A549 (cell line): ENCODE data around the gene PSMB11. TPM values are rescaled to one million over a fixed set of nuclear protein-coding genes. Genes with fewer than 3 reads are reported as not detected.
A peak's percentile ranks its signal among the peaks of the same experiment; 100 is the strongest.

ENCODE experiments used
- ATAC-seq, 2 experiments: fragments of 200-7000 bp in 1 of 2; fragments of >200 bp in 1 of 2; cut with Nextera tagmentation in 1 of 2; cut with Tn5 transposase in 1 of 2; 3 replicates each; pipeline versions ENCODE4 v1.8.0 to v1.9.1; 2018 to 2020; ENCODE audit warnings: mild to moderate bottlenecking in 1 of 2, moderate library complexity in 1 of 2
- CTCF ChIA-PET: fragments of 300-600 bp; sonication (Branson Sonifier 250); formaldehyde crosslinking; extraction: SDS; loops from one replicate; lab custom pipeline; 2021; ENCODE audit warnings: antibody characterized with exemption, inconsistent platforms; lab: Yijun Ruan, JAX
- POLR2A ChIA-PET: fragments of 350-600 bp; formaldehyde crosslinking; extraction: SDS; loops from one replicate; lab custom pipeline; 2021; ENCODE audit warnings: antibody characterized with exemption, inconsistent platforms; lab: Yijun Ruan, JAX
- DNase-seq, 2 experiments: peaks; one replicate each; pipeline versions ENCODE4 v3.0.0 to v3.0.0-alpha.2; 2011 to 2016; ENCODE audit warnings: low read depth in 1 of 2, low spot score in 1 of 2
- FAIRE-seq: peaks from 2 replicates; lab custom pipeline; 2011; peaks lifted over from hg19 to GRCh38; lab: Jason Lieb, UNC
- H3K27ac ChIP-seq, 2 experiments: fragments of >200 bp; sonication (Bioruptor Twin); formaldehyde crosslinking; 3 replicates each; pipeline ENCODE4 v1.5.1; 2016 to 2017
- H3K4me1 ChIP-seq: fragments of >200 bp; sonication (Bioruptor Twin); formaldehyde crosslinking; 3 replicates; pipeline ENCODE4 v1.6.1; 2016
- H3K4me2 ChIP-seq: fragments of >200 bp; sonication (Bioruptor Twin); formaldehyde crosslinking; 3 replicates; pipeline ENCODE4 v1.6.1; 2016
- H3K4me3 ChIP-seq: fragments of >200 bp; sonication (Bioruptor Twin); formaldehyde crosslinking; 3 replicates; pipeline ENCODE4 v1.5.1; 2016
- H3K9me3 ChIP-seq: fragments of >200 bp; sonication (Bioruptor Twin); formaldehyde crosslinking; 3 replicates; pipeline ENCODE4 v1.6.1; 2016
- CEBPB ChIP-seq, 2 experiments: fragments of >200 bp in 1 of 2; sonication (Bioruptor Twin) in 1 of 2; formaldehyde crosslinking in 1 of 2; IDR thresholded peaks; 2 replicates each; pipeline ENCODE4 v1.6.1; 2012 to 2016
- CHD2 ChIP-seq: fragments of 150-350 bp; IDR thresholded peaks from 2 replicates; pipeline ENCODE4 v1.6.1; 2014; ENCODE audit warnings: low read length; ENCODE audit not compliant: partially characterized antibody
- EHMT2 ChIP-seq: fragments of 200-600 bp; sonication (generic); IDR thresholded peaks from 2 replicates; pipeline ENCODE4 v1.6.1; 2016; ENCODE audit warnings: antibody characterized with exemption, low read depth, mild to moderate bottlenecking, moderate library complexity
- EP300 ChIP-seq, 2 experiments: fragments of >200 bp; sonication (Bioruptor Twin); formaldehyde crosslinking; IDR thresholded peaks; 2 replicates in 1 of 2; 3 replicates in 1 of 2; pipeline ENCODE4 v1.6.1; 2016 to 2017
- FOSB ChIP-seq: fragments of 250-450 bp; sonication (Bioruptor Pico); IDR thresholded peaks from 2 replicates; pipeline ENCODE4 v1.5.0; 2020; ENCODE audit warnings: mild to moderate bottlenecking, moderate library complexity
- FOXS1 ChIP-seq: fragments of 250-450 bp; sonication (Bioruptor Pico); IDR thresholded peaks from 2 replicates; pipeline ENCODE4 v1.5.0; 2020; ENCODE audit warnings: mild to moderate bottlenecking, moderate library complexity
- GATA3 ChIP-seq: IDR thresholded peaks from 2 replicates; pipeline ENCODE4 v1.6.1; 2012; ENCODE audit warnings: borderline replicate concordance
- JUNB ChIP-seq: fragments of >200 bp; sonication (Bioruptor Twin); formaldehyde crosslinking; IDR thresholded peaks from 2 replicates; pipeline ENCODE4 v1.6.1; 2016
- KDM1A ChIP-seq: fragments of 200-600 bp; sonication (generic); IDR thresholded peaks from 2 replicates; pipeline ENCODE4 v1.6.1; 2016; ENCODE audit warnings: low read depth, mild to moderate bottlenecking
- KDM5A ChIP-seq: fragments of 200-600 bp; sonication (generic); IDR thresholded peaks from 2 replicates; pipeline ENCODE4 v1.6.1; 2016; ENCODE audit warnings: antibody characterized with exemption, mild to moderate bottlenecking
- MAFK ChIP-seq: fragments of 450-650 bp; IDR thresholded peaks from 2 replicates; pipeline ENCODE4 v1.6.1; 2014; ENCODE audit not compliant: partially characterized antibody
- PHF8 ChIP-seq: fragments of 200-600 bp; sonication (generic); IDR thresholded peaks from 2 replicates; pipeline ENCODE4 v1.6.1; 2016; ENCODE audit warnings: low read depth, mild to moderate bottlenecking, antibody characterized with exemption, moderate library complexity, borderline replicate concordance
- POLR2A ChIP-seq: IDR thresholded peaks from 2 replicates; pipeline ENCODE4 v1.6.1; 2012; ENCODE audit warnings: mild to moderate bottlenecking, low read length
- POLR2AphosphoS2 ChIP-seq: conservative IDR thresholded peaks from 2 replicates; pipeline ENCODE4 v1.6.1; 2012; ENCODE audit warnings: low read length, improper control_type of control experiment, inconsistent platforms
- SMC3 ChIP-seq: fragments of >200 bp; sonication (Bioruptor Twin); formaldehyde crosslinking; IDR thresholded peaks from 3 replicates; pipeline ENCODE4 v1.6.1; 2018; ENCODE audit warnings: inconsistent platforms
- SREBF2 ChIP-seq: fragments of 450-650 bp; IDR thresholded peaks from 2 replicates; pipeline ENCODE4 v1.6.1; 2014; ENCODE audit warnings: mild to moderate bottlenecking, moderate library complexity
- ZC3H11A ChIP-seq: fragments of 450-650 bp; IDR thresholded peaks from 2 replicates; pipeline ENCODE4 v1.6.1; 2014; ENCODE audit warnings: antibody characterized with exemption, mild to moderate bottlenecking
- ZFP36 ChIP-seq: fragments of 450-650 bp; IDR thresholded peaks from 2 replicates; pipeline ENCODE4 v1.6.1; 2014; ENCODE audit warnings: borderline replicate concordance; ENCODE audit not compliant: partially characterized antibody
- ZNF302 ChIP-seq: fragments of 250-450 bp; sonication (Bioruptor Pico); IDR thresholded peaks from 2 replicates; pipeline ENCODE4 v1.9.0; 2021; ENCODE audit warnings: inconsistent platforms, mild to moderate bottlenecking, moderate library complexity
- WGBS: methylation state at CpG from one replicate; pipeline ENCODE4 v1.1.6; 2017; ENCODE audit errors: missing lambda C conversion rate; 5-methylcytosine and 5-hydroxymethylcytosine counted together
- polyA plus RNA-seq, 4 experiments: library from polyadenylated mRNA; depleted of rRNA in 3 of 4; stranded (reverse); fragments of >200 nt; fragmentation: RNase III in 1 of 4; extraction: RNeasy Plus Mini Kit Qiagen cat#74134 plus additional on column Dnase treatment in 1 of 4; gene quantifications; 2 replicates in 3 of 4; 3 replicates in 1 of 4; pipeline ENCODE4 v1.2.3, GENCODE V29; 2011 to 2017
- TF ChIP-seq, protein P1 (sequence below): fragments of 150-350 bp; IDR thresholded peaks from 2 replicates; pipeline ENCODE4 v1.6.1; 2014; ENCODE audit warnings: low read depth, mild to moderate bottlenecking, low read length
- TF ChIP-seq, protein P2 (sequence below): IDR thresholded peaks from 2 replicates; pipeline ENCODE4 v1.6.1; 2012
- TF ChIP-seq, protein P3 (sequence below): fragments of 250-450 bp; sonication (Bioruptor Pico); IDR thresholded peaks from 2 replicates; pipeline ENCODE4 v1.5.0; 2020; ENCODE audit warnings: low read depth, mild to moderate bottlenecking, moderate library complexity
- TF ChIP-seq, protein P4 (sequence below): fragments of >200 bp; sonication (Bioruptor Twin); formaldehyde crosslinking; IDR thresholded peaks from 2 replicates; pipeline ENCODE4 v1.6.1; 2016

Gene PSMB11
- polyA plus RNA-seq, 2 of the 4 experiments (the other 2 are of a cell fraction): not detected

DNA sequence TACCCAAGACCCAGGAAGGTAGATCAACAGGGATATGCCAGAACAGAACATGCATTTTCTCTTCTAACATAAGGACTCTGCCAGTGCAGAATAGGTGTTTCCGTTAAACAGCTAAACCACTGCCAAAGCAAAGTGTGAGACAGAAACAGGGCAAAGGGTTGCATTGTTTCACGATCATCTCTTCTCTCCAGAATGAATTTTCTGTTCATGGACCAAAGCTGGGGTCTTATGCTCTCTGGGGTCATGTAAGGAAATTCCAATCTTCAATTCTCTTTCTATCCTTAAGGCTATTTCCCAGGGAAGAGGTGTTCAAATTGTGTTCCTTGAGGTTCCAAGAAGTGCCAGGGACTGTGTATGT lies 18.2 kb upstream of the PSMB11 start:
- Histone ChIP-seq H3K4me3 (no peak overlapping the region), H3K27ac (no peak overlapping the region), H3K4me2 (no peak overlapping the region), H3K4me1 (no peaks in the 10 kb centered on the region), H3K9me3 (no peaks in the 10 kb centered on the region)
- POLR2A ChIA-PET: interaction anchor here (0.6 to 3.0 kb wide), 3 partner anchors 10 to 17 kb away, joined by 3 to 25 read pairs (median 4); no protein-coding TSS in a partner anchor
- CTCF ChIA-PET: interaction anchor here (0.6 to 4.2 kb wide), 8 partner anchors 10 to 45 kb away, joined by 3 to 17 read pairs (median 4); partner anchors contain the start of gene CDH24
- ATAC-seq (0 out of 6 replicates have a peak, but pooled peaks of 1 of the 2 experiments have one; percentile 10), FAIRE-seq (no peak), DNase-seq (no peak)
- TF ChIP-seq SREBF2 (no peak), FOXS1 (CRISPR knock-in tag) (no peak), MAFK (no peak)
- 96% methylated on average over 2 of the region's 2 CpGs for WGBS

DNA sequence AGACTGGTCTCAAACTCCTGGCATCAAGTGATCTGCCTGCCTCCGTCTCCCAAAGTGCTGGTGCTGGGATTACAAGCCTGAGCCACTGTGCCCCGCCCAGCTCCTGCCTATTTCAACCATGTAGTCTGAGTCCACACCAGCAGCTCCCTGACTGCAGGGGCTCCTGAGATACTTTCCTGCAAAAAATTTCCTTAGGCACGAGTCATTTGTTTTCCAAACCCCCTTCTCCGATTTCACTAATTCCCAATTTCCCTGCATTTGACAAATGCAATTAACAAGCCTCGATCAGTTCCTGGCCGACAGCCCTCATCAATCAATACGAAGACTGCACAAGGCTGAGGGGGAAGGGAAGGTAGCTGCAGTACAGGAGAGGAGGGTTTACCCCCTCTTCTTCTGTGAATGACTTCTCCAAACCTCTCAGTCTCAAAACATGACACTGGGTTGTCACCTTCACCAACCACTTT lies 17.4 kb upstream of the PSMB11 start:
- no peak overlapping the region for H3K27ac ChIP-seq
- no peak overlapping the region for H3K4me3 ChIP-seq
- 85% methylated on average over 7 of the region's 7 CpGs for WGBS
- no peaks in the 10 kb centered on the region for H3K4me1 ChIP-seq
- no peak overlapping the region for H3K4me2 ChIP-seq
- no peak for ATAC-seq
- no peak for DNase-seq
- CTCF ChIA-PET: interaction anchor here (0.6 to 4.2 kb wide), 9 partner anchors 8 to 171 kb away, joined by 3 to 17 read pairs (median 5); partner anchors contain the start of gene CDH24
- no peaks in the 10 kb centered on the region for H3K9me3 ChIP-seq
- FAIRE-seq: no peak
- POLR2A ChIA-PET: interaction anchor here (0.9 to 3.0 kb wide), 3 partner anchors 14 to 18 kb away, joined by 3 to 25 read pairs (median 4); no protein-coding TSS in a partner anchor
- TF ChIP-seq ZC3H11A (no peak), KDM5A (no peak), EP300 (IDR thresholded peaks at IDR 0.05) (no peak), CHD2 (no peak), JUNB (no peak), ZFP36 (no peak), SMC3 (no peak)
- TF ChIP-seq, protein P1, sequence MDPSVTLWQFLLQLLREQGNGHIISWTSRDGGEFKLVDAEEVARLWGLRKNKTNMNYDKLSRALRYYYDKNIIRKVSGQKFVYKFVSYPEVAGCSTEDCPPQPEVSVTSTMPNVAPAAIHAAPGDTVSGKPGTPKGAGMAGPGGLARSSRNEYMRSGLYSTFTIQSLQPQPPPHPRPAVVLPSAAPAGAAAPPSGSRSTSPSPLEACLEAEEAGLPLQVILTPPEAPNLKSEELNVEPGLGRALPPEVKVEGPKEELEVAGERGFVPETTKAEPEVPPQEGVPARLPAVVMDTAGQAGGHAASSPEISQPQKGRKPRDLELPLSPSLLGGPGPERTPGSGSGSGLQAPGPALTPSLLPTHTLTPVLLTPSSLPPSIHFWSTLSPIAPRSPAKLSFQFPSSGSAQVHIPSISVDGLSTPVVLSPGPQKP: no peak

DNA sequence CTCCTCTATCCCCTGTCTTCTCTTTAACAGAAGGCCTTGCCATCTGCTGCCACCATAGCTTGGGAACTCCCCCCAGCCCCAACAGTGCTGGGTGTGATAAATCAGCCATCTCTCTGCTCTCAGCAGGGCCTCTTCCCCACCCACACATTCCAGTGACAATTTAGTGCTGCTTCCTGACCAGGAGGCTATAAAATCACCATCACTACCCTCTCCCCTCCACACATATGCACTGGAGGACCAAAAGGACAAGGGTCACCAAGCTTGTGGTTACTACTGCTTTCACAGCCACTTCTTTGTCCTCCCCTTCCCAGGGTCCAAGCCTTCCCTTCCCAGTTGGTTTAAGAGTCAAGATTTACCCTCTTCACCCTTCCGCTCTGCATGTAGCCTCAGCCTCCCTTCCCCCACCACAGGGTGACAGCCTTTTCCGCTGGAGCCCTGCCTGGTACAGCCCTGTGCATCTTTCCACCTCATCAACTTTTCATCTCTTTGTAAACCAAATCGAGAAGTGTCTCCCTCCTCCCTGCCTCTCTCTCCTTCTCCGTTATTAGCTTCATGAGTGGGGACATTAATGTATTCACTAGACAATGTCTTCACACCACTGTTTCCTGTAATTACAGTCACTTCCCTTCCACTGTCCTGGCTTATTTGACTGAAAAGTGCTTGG lies 16.7 kb upstream of the PSMB11 start:
- TF ChIP-seq, protein P2, sequence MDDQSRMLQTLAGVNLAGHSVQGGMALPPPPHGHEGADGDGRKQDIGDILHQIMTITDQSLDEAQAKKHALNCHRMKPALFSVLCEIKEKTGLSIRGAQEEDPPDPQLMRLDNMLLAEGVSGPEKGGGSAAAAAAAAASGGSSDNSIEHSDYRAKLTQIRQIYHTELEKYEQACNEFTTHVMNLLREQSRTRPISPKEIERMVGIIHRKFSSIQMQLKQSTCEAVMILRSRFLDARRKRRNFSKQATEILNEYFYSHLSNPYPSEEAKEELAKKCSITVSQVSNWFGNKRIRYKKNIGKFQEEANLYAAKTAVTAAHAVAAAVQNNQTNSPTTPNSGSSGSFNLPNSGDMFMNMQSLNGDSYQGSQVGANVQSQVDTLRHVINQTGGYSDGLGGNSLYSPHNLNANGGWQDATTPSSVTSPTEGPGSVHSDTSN: no peak
- TF ChIP-seq EHMT2: no peak
- no peak for TF ChIP-seq GATA3
- TF ChIP-seq, protein P3, sequence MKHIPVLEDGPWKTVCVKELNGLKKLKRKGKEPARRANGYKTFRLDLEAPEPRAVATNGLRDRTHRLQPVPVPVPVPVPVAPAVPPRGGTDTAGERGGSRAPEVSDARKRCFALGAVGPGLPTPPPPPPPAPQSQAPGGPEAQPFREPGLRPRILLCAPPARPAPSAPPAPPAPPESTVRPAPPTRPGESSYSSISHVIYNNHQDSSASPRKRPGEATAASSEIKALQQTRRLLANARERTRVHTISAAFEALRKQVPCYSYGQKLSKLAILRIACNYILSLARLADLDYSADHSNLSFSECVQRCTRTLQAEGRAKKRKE: no peak
- TF ChIP-seq JUNB: no peak
- TF ChIP-seq CEBPB (IDR thresholded peaks at IDR 0.05): no peak
- no peak for TF ChIP-seq ZNF302 (CRISPR knock-in tag)
- TF ChIP-seq PHF8: no peak
- TF ChIP-seq ZFP36: no peak
- TF ChIP-seq EP300 (IDR thresholded peaks at IDR 0.05): no peak
- TF ChIP-seq KDM1A: no peak
- TF ChIP-seq, protein P4, sequence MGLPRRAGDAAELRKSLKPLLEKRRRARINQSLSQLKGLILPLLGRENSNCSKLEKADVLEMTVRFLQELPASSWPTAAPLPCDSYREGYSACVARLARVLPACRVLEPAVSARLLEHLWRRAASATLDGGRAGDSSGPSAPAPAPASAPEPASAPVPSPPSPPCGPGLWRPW: no peak
- no peak for TF ChIP-seq POLR2A
- no peak for TF ChIP-seq SREBF2
- TF ChIP-seq FOSB: no peak
- no peak for TF ChIP-seq FOXS1 (CRISPR knock-in tag)
- no peak for TF ChIP-seq CHD2
- TF ChIP-seq POLR2AphosphoS2: no peak
- TF ChIP-seq KDM5A: no peak
- Histone ChIP-seq H3K4me1 (no peaks in the 10 kb centered on the region), H3K9me3 (no peaks in the 10 kb centered on the region), H3K27ac (no peak overlapping the region), H3K4me3 (no peak overlapping the region), H3K4me2 (no peak overlapping the region)
- ChIA-PET CTCF (interaction anchor here (0.8 to 3.4 kb wide), 8 partner anchors 9 to 172 kb away, joined by 3 to 17 read pairs (median 4); no protein-coding TSS in a partner anchor), POLR2A (interaction anchor here (1.3 to 3.0 kb wide), 2 partner anchors 15 to 18 kb away, joined by 3 to 25 read pairs; no protein-coding TSS in a partner anchor)
- WGBS: 89% methylated on average over 4 of the region's 4 CpGs
- ATAC-seq: peak in 1 of 2 experiments; percentile 19; a peak in 1 of 6 replicates
- no peak for DNase-seq
- no peak for FAIRE-seq
